NCI-H128 (cell line): ENCODE measurements around the gene PA2G4.
"Not testable (repeated sequence)": the region's sequence is repeated elsewhere in the genome, so short reads cannot be mapped to it uniquely, and the experiment has no call there.

Experiments
- DNase-seq: peaks from one replicate; lab custom pipeline; 2025; ENCODE audit not compliant: unreplicated experiment; lab: John Stamatoyannopoulos, UW

The PA2G4 gene

DNA sequence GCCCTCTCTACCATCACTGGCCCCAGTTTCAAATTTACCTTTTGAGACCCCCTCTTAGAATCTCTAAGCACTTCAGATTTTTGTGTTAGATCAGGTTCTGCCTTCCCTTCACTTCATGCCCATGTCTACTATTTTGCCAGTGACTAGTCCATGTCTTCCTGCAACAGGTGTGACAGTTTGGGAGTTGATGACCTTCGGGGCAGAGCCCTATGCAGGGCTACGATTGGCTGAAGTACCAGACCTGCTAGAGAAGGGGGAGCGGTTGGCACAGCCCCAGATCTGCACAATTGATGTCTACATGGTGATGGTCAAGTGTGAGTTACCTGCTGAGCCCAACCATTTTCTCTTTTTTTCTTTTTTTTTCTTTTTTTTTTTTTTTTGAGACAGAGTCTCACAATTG is 5.8 kb upstream of the PA2G4 start:
- DNase-seq = no peak

DNA sequence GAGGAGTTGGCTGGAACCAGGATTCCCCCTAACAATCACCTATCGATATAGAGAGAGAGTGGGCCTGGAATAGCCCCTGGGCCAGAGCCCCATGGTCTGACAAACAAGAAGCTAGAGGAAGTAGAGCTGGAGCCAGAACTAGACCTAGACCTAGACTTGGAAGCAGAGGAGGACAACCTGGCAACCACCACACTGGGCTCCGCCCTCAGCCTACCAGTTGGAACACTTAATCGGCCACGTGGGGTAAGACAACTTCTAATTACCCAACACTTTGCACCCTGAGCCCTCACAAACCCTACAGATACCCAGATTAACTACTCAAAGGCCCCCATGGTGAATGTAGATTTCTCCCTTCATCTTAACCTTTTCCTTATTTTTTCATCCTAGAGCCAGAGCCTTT is 4.6 kb upstream of the PA2G4 start:
- DNase-seq = no peak

DNA sequence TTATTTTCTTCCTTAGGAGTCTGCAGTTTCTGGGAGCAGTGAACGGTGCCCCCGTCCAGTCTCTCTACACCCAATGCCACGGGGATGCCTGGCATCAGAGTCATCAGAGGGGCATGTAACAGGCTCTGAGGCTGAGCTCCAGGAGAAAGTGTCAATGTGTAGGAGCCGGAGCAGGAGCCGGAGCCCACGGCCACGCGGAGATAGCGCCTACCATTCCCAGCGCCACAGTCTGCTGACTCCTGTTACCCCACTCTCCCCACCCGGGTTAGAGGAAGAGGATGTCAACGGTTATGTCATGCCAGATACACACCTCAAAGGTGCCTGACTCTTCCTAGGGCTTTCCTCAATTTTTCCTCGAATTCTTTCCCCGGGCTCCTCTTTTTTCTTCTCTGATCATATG is 3.3 kb upstream of the PA2G4 start:
- DNase-seq = no peak

DNA sequence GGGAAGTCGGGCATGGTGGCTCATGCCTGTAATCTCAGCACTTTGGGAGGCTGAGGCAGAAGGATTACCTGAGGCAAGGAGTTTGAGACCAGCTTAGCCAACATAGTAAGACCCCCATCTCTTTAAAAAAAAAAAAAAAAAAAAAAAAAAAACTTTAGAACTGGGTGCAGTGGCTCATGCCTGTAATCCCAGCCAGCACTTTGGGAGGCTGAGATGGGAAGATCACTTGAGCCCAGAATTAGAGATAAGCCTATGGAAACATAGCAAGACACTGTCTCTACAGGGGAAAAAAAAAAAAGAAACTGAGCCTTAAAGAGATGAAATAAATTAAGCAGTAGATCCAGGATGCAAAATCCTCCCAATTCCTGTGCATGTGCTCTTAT is 1.7 kb upstream of the PA2G4 start:
- DNase-seq = no peak

DNA sequence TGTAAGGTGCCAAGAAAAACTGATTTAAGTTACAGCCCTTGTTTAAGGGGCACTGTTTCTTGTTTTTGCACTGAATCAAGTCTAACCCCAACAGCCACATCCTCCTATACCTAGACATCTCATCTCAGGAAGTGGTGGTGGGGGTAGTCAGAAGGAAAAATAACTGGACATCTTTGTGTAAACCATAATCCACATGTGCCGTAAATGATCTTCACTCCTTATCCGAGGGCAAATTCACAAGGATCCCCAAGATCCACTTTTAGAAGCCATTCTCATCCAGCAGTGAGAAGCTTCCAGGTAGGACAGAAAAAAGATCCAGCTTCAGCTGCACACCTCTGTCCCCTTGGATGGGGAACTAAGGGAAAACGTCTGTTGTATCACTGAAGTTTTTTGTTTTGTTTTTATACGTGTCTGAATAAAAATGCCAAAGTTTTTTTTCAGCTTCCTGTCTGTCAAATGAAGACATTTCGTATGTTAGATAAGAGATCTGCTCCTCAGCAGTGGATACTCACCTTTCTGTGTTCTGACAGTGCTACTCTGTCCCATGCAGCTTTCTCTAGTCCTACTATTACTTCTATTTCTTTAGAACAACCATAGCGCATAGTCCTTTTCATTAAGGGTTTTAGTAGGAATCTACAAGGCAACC is 1.2 kb upstream of the PA2G4 start:
- no peak for DNase-seq

DNA sequence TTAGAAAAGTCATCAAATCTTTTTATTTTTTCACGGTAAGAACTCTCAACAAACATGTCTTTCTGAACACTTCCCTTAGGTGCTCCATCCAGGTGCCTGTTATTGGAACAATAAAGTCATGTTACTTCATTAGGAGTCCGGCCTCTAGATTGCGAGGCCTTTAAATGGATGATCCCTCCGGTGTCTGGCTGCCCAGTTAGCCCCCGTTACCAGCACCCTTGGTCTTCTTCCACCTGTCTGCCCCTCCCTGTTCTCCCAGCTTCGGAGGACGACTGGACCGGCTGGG is 593 bp upstream of the PA2G4 start:
- DNase-seq = no peak

DNA sequence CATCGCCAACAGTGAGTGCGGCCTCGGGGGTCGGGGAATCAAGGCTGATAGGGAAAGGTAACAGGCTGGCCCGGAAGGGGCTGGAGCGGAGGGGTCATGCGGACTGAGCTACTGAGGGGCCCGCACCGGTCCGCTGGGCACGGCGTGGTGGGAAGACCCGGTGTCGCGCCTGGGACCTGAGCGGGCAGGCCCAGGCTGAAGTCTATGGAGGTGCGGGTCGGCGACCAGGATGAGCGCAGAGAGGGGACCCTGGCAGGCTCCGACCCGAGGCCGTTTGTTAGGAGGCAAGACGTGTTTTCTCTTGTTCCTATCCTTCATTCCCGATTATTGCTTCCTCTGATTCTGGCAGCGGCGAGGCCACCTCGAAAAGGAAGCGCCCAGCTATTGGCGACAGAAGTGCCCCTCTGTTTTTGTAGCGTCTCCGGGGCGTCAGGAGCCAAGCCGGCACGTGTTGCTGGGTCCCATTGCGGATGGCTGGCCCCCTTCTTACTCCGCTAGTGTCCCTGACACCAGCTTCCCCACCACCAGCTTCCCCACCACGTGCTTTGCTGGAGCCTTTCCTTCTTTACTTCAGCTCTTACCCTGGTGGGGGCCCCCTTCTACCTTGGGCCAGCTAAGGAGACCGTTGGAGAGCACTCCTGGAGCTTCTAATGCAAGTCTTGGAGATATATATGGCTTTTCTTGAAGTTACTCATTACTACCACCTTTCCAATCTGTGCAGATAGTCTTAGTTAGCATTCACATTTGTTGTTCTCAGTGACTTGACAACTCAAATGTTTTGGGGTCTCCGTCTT is 653 bp downstream of the PA2G4 start:
- DNase-seq = no peak

DNA sequence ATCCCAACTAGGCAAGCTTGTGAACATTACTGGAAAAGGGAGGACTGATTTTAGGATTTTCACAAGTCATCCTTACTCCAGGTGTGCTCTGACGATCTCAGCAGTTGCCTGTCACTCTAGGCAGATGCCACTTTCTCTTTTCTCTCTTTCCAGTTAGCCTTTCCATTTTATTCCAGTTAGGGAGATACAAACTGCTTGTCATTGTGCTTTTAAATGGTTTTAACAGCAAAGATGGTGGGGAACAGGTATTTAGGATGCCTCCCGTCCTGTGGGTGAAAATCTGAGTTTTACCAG is 1.2 kb downstream of the PA2G4 start:
- no peak for DNase-seq

DNA sequence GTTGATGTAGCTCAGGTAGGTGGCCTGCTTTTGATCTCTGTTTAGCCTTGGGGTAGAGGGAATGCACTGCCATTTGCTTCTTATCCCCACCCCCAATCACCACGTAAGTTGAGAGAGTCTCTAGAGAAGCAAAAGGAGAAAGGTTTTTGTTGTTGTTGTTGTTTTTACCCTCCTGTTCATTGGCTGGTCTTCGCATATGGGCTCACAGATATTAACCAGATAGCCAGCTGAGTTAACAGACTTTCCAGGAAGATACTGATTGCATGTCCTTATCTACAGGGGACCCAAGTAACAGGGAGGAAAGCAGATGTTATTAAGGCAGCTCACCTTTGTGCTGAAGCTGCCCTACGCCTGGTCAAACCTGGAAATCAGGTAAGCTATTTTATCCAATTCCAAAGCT is 2.9 kb downstream of the PA2G4 start:
- no peak for DNase-seq

DNA sequence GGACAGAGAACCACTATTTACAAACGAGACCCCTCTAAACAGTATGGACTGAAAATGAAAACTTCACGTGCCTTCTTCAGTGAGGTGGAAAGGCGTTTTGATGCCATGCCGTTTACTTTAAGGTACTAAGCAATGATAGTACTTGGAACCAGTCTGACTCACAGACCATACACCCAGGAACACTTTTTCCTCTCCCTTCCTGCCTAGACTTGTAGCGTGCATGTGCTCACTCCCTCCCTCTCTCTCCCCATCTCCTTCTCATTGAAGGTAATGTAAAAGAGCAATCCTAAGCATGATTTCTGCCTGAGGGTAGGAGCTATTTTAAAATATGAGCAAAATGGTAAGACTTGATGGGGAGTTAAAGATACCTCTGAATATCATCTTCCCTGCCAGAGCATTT is 6.2 kb downstream of the PA2G4 start:
- no peak for DNase-seq

DNA sequence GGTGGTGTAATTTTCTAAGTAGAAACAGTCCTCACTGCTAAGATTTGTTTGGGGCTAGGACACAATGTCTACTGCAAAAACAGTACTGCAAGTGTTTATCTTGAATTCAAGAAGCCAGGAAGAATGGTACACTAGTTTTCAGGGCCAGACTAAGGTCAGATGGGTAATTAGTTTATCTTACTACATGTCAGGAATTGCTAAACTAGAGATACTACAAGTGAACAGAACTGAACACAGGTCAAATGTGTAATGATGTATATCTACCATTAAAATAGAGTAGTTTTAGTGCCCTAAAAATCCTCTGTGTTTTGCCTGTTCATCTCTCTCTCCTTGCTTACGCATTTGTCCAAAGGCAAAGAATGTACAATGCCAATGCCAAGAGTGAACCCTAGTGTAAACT is 9.7 kb downstream of the PA2G4 start:
- DNase-seq = no peak

DNA sequence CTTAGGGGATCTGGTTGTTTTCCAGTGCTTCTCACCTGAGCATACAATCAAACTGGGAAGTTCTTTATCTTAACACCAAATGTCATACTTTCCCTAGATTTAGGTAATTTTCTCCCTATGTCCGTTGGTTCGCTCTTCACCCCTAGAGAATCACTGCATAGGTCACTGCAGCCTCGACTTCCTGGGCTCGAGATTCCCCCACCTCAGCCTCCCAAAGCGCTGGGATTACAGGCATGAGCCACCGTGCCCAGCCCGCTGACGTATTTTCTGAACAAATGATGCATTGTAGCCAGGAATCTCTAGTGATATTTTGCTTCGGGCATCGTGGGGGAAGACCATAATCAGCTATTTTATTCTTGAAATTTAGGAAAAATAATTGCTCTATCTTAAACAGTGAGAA is 11.0 kb downstream of the PA2G4 start:
- no peak for DNase-seq

DNA sequence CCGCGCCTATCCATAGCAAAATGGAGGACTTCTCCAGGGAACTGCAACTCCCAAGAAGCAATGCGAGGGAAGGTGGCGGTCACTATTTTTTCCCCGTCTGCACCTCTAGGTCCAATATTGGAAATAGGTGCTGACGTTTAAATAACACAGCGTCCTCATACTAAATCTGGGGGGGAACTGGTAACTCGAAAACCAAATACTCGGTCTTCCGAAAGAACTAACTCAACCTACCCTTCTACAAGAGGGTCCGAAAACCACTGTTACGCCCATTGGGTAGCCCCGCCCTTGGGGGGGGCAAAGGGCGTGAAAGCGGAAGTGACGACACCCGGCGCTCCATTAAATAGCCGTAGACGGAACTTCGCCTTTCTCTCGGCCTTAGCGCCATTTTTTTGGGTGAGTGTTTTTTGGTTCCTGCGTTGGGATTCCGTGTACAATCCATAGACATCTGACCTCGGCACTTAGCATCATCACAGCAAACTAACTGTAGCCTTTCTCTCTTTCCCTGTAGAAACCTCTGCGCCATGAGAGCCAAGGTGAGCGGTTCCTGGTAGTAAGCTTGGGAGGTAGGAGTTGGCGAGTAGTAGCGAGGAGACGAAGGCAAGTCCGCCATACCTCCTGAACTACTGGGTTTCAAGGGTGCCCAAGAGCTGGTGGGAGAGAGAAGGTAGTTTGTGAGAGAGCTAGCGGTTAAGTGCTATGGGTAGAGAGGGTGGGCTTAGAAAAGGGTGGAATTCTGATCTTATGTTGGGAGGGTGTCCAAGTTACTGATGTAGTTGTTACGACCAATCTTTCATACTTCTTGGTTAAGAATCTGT is 12.1 kb downstream of the PA2G4 start, which contains the start of gene RPL41:
Gene RPL41 (plus strand): TSS at position 367 of the 815 bp plus-strand sequence.
- peak; percentile 94 for DNase-seq

DNA sequence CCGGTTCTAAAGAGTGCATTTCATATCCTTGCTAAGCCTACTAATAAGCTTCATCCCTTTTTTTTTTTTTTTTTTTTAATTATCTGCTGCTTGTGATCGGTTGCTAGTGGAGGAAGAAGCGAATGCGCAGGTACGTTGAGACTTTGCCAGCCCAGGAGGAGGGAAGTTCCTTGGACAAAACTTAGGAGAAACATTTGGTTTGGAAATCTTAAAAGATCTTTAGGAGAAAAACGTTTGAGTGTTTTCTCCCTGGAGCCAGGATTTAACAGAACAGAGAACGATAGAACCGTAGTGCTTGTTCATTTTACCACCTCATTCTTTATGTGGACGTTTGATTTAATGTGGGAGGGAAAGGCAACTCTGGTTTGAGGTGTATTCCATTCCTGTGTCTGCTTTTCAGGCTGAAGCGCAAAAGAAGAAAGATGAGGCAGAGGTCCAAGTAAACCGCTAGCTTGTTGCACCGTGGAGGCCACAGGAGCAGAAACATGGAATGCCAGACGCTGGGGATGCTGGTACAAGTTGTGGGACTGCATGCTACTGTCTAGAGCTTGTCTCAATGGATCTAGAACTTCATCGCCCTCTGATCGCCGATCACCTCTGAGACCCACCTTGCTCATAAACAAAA is 12.8 kb downstream of the PA2G4 start:
- DNase-seq = not testable (repeated sequence)

DNA sequence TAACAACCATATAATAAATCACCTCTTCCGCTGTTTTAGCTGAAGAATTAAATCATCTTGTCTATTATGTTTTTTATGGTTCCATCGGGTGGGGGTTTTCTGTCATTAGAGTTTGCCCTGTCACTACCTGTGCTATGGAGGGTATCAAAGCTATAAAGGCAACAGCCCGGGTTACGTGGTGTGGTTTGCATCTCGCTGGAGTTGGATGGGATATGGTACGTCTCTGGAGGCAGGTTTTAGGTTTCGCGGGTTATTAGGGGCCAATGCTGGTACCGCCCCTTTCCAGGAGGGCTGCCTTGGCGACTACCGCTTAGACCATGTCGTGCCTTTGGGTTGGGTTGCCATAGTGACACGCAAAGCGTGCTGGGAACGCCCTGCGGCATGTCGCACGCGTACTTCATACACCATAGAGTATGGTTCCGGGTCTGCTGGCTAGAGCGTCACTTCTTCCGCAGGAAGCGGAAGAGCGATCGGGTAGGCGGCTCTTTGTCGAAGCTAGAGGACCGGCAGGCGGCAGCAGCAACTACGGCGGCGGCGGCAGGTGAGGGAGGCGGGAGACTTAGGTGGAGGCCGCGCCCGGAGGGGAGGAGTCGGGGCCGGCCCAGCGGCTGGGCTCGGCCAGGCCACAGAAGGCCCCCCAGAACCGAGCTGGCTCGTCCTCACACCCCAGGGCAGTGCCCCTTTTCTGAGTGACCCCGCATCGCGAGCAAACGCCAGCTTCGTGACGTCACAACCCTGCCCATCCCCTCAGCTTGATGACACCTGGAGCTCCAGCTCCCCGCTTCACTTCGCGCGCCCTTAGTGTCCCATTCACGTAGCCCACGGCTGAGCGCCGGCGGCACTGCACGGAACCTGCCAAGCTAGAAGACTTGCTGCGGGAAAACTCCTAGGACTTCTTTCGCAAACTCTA is 13.7 kb downstream of the PA2G4 start, which contains the start of gene ZC3H10:
Gene ZC3H10 (plus strand): TSS at position 489 of the 910 bp plus-strand sequence. CDS start 2,297 bp downstream, outside the sequence.
- DNase-seq = peak; percentile 99

DNA sequence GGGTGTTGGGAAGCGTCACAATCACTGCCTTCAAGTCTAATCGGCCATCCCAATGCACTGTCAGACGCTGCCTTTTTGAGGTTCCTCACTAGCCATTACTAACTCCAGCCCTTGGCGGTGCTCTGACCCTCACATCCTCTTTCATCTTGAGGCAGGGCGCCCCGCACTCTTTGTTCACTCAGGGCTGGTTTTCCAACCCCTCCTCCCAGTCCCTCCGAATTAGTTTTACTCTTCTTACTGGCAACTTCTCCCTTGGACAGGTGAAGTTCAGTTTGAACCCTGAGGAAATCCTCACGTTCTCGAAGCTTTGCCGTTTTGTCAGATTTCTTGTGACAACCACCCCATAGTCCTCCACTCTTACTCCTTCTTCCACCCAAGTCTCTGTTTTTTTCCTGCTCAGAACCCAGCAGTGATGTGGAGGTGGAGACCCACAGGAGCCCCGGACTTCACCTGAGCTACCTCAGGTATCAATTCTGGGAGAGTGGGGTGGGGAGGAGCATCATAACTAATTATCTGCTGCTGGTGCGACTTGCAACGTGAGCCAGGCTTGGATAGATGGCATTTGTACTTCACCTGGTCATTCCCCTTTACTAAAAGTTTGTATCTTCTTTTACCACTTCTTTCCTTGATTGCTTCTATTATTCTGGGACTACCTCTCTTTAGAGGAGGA is 14.5 kb downstream of the PA2G4 start:
- no peak for DNase-seq

DNA sequence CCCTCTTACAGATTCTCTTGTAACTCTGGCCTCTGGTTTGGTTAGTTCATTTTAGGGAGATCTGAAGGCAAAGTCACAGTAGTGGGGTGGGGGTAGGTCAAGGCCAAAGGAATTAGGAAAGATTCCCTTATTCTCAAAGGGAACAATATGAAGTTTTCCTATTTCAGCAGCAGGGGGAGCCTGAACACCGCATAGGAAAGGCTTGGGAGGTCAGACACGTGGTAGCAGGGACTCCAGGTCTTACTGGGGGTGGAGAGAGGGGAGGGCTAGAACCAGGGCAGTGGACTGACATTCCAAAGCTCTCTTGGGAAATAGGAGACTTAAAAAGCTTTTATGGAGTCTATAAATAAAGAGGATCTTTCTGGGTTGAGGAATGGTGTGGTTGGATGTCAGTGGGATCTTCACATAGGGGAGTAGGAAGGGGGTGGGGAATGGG is 15.0 kb downstream of the PA2G4 start:
- peak; percentile 71 for DNase-seq

DNA sequence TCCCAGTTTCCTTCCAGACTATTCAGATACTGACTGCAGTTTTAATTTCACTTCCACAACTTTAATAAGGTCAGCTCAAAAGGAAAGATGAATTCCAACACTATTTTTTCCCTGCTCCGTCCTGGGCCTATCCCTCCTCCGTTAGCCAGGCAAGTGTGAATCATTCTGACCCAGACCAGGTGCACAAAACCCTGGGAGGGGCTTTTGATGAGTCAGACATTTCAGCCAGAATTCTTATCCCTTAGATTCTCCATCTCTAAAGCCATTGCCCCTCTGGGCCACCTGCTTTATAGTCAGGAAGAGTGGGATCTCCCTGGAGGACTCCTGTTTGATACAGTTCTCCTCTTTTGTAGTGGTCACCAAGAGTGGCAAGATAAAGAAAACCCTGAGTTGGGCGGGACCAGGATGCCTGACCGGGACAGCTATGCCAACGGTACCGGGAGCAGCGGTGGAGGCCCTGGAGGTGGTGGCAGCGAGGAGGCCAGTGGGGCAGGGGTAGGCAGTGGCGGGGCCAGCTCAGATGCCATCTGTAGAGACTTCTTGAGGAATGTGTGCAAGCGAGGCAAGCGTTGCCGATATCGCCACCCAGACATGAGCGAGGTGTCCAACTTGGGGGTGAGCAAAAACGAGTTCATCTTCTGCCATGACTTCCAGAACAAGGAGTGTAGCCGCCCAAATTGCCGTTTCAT is 15.9 kb downstream of the PA2G4 start:
- no peak for DNase-seq

DNA sequence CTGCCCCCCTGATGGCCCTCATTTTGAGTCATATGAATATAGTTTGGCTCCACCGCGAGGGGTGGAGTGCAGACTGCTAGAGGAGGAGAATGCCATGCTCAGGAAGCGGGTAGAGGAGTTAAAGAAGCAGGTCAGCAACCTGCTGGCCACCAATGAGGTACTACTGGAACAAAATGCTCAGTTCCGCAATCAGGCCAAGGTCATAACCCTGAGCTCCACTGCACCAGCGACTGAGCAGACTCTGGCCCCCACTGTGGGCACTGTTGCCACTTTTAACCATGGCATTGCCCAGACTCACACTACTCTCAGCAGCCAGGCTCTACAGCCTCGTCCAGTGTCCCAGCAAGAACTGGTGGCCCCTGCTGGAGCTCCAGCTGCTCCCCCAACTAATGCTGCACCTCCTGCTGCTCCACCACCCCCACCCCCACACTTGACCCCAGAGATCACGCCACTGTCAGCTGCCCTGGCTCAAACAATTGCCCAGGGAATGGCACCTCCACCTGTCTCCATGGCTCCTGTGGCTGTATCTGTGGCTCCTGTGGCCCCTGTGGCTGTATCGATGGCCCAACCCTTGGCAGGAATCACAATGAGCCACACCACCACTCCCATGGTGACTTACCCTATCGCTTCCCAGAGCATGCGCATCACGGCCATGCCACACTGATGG is 17.0 kb downstream of the PA2G4 start:
- no peak for DNase-seq
